Measurements from ENCODE around the gene DCLK2. TPM values are rescaled to one million over a fixed set of nuclear protein-coding genes. Genes with fewer than 3 reads are reported as not detected.
A peak's percentile ranks its signal among the peaks of the same experiment; 100 is the strongest.

The DCLK2 gene
- total RNA-seq, 2 experiments from 2014 or later, result 0.07 TPM; not detected in 1

GRCh38 chr4:150135134-150135772 lies 57.0 kb downstream of the DCLK2 start:
- ATAC-seq (no peak), DNase-seq (no peak)
- no peak overlapping the region for H3K4me3 Mint-ChIP-seq
- CTCF ChIA-PET, result no interaction called here
- no peaks in the 10 kb centered on the region for H3K36me3 Mint-ChIP-seq
- peaks cover 36% of the 10 kb centered on the region for H3K27me3 Mint-ChIP-seq
- H3K9me3 Mint-ChIP-seq (ENCODE audit: low read depth), result no peaks in the 10 kb centered on the region
- no peak overlapping the region for H3K27ac Mint-ChIP-seq
- H3K4me1 Mint-ChIP-seq, result peaks cover 7% of the 10 kb centered on the region

GRCh38 chr4:150136036-150136435 lies 57.8 kb downstream of the DCLK2 start:
- H3K4me3 Mint-ChIP-seq, result no peak overlapping the region
- CTCF ChIA-PET, result no interaction called here
- H3K4me1 Mint-ChIP-seq, result peaks cover 10% of the 10 kb centered on the region
- DNase-seq, result no peak
- no peak overlapping the region for H3K27ac Mint-ChIP-seq
- ATAC-seq, result no peak
- no peaks in the 10 kb centered on the region for H3K9me3 Mint-ChIP-seq (ENCODE audit: low read depth)
- H3K27me3 Mint-ChIP-seq, result peaks cover 32% of the 10 kb centered on the region
- no peaks in the 10 kb centered on the region for H3K36me3 Mint-ChIP-seq

- Mint-ChIP-seq H3K27me3 (peaks cover 36% of the 10 kb centered on the region), H3K36me3 (no peaks in the 10 kb centered on the region), H3K9me3 (ENCODE audit: low read depth) (no peaks in the 10 kb centered on the region), H3K4me1 (peaks cover 14% of the 10 kb centered on the region), H3K27ac (no peak overlapping the region), H3K4me3 (no peak overlapping the region)
- ATAC-seq (no peak), DNase-seq (no peak)
- CTCF ChIA-PET, result no interaction called here
Observed at GRCh38 chr4:150136481-150136880, 58.2 kb downstream of the DCLK2 start.

DNA sequence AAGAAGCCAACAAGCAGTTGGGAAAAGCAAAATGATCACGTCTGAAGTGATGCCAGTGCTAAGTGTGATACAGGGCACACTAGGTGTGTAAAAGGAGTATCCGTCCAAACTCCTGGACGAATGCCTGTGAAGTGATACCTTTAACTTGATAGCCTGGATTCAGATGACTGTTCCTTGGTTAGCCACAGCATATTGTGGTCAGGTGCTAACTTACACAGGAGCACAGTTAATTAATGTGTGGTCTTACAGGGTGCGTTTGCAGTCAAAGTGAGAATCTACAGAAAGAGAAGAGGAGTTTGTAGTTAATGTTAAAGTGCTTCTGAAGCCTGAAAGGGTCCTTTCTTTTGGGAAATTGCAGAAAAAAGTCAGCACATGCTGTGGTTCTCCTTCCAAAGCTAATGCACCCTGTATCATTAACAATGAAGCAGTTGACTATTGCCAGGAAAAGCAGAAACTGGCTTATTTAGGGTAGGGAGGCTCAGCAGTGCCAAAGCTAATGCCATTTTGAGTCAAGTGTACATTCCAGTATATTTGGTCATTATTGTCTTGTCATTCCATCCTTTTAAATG lies 61.1 kb downstream of the DCLK2 start:
- H3K4me3 Mint-ChIP-seq, result no peak overlapping the region
- H3K27ac Mint-ChIP-seq, result no peak overlapping the region
- no peaks in the 10 kb centered on the region for H3K9me3 Mint-ChIP-seq (ENCODE audit: low read depth)
- peaks cover 24% of the 10 kb centered on the region for H3K27me3 Mint-ChIP-seq
- peak; percentile 20 for ATAC-seq
- H3K4me1 Mint-ChIP-seq, result peaks cover 15% of the 10 kb centered on the region
- peak; percentile 45 for DNase-seq
- CTCF ChIA-PET, result no interaction called here
- H3K36me3 Mint-ChIP-seq, result peaks cover 1% of the 10 kb centered on the region

DNA sequence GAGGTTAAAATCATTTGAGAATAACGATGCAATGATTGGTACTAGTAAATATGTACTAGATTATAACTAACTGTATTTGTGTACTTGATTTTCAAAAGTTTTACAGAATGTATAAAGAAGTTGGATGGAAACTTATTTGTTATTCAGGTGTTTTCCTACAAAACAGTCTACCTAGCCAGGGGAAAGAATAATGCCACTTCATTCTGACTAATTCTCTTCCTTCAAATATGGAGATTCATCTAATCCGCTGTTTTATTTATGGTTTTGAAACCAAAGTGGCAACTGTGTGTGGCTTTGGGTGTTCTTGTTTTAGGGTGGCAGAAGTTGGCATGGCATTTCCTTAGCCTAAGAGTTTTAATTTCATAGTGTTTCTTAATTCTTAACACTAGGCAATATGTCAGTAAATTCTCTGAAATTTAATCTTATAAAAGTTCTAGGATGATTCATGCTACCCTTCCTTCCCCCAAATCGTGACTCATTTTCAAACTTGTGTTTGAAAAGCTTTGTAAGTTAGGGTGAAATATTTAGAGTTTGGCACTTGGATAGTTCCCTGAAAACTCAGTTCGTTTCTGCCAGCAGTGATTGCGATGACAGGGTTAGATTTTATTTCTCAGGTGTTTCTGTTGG lies 62.6 kb downstream of the DCLK2 start:
- CTCF ChIA-PET, result no interaction called here
- no peak overlapping the region for H3K4me3 Mint-ChIP-seq
- H3K4me1 Mint-ChIP-seq, result peaks cover 15% of the 10 kb centered on the region
- DNase-seq (no peak), ATAC-seq (no peak)
- peaks cover 14% of the 10 kb centered on the region for H3K27me3 Mint-ChIP-seq
- H3K36me3 Mint-ChIP-seq, result peaks cover 1% of the 10 kb centered on the region
- H3K9me3 Mint-ChIP-seq (ENCODE audit: low read depth), result no peaks in the 10 kb centered on the region
- no peak overlapping the region for H3K27ac Mint-ChIP-seq

DNA sequence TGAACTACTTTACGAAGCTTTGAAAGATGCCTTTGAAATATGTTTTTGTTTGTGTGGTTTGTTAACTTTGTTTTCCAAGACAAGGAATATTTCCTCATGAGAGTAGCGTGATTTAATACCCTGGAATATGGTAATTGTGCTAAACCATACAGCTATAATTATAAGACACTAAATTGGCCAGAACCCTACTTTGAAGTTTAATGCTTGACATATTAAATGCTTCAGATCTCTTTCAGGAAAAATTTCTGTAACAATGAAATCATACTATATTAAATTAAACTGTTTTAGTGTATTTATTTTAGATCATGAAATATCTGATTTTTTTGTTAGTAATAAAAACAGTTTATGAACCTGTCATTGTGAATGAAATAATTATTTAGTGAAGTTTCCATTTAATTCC lies 63.5 kb downstream of the DCLK2 start:
- DNase-seq (no peak), ATAC-seq (no peak)
- CTCF ChIA-PET, result no interaction called here
- no peaks in the 10 kb centered on the region for H3K9me3 Mint-ChIP-seq (ENCODE audit: low read depth)
- H3K27ac Mint-ChIP-seq, result no peak overlapping the region
- peaks cover 10% of the 10 kb centered on the region for H3K27me3 Mint-ChIP-seq
- no peak overlapping the region for H3K4me3 Mint-ChIP-seq
- H3K4me1 Mint-ChIP-seq, result peaks cover 11% of the 10 kb centered on the region
- peaks cover 1% of the 10 kb centered on the region for H3K36me3 Mint-ChIP-seq

DNA sequence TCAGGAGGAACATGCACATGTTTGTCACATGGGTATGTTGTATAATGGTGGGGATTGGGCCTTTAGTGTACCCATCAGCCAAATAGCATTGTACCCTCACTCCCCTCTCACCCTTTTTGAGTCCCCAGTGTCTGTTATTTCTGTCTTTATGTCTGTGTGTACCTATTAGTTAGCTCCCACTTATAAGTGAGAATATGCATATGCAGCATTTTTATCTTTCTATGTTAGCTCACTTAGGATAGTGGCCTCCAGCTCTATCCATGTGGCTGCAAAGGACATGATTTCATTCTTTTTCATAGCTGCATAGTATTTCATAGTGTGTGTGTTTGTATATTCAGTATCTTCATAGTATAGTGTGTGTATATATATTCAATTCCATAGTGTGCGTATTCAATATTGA lies 64.6 kb downstream of the DCLK2 start:
- Mint-ChIP-seq H3K27me3 (peaks cover 11% of the 10 kb centered on the region), H3K4me1 (peaks cover 11% of the 10 kb centered on the region), H3K36me3 (peaks cover 1% of the 10 kb centered on the region), H3K9me3 (ENCODE audit: low read depth) (no peaks in the 10 kb centered on the region), H3K4me3 (no peak overlapping the region), H3K27ac (no peak overlapping the region)
- ATAC-seq, result no peak
- CTCF ChIA-PET, result no interaction called here
- no peak for DNase-seq

GRCh38 chr4:150145090-150145945 lies 67.1 kb downstream of the DCLK2 start:
- ATAC-seq (no peak), DNase-seq (no peak)
- no peaks in the 10 kb centered on the region for H3K9me3 Mint-ChIP-seq (ENCODE audit: low read depth)
- CTCF ChIA-PET, result no interaction called here
- no peak overlapping the region for H3K27ac Mint-ChIP-seq
- H3K27me3 Mint-ChIP-seq, result peaks cover 22% of the 10 kb centered on the region
- H3K4me1 Mint-ChIP-seq, result peaks cover 8% of the 10 kb centered on the region
- H3K4me3 Mint-ChIP-seq, result no peak overlapping the region
- peaks cover 1% of the 10 kb centered on the region for H3K36me3 Mint-ChIP-seq

GRCh38 chr4:150145946-150146340 lies 67.7 kb downstream of the DCLK2 start:
- CTCF ChIA-PET, result no interaction called here
- DNase-seq (no peak), ATAC-seq (no peak)
- peaks cover 22% of the 10 kb centered on the region for H3K27me3 Mint-ChIP-seq
- peaks cover 1% of the 10 kb centered on the region for H3K36me3 Mint-ChIP-seq
- H3K4me1 Mint-ChIP-seq, result peaks cover 6% of the 10 kb centered on the region
- no peaks in the 10 kb centered on the region for H3K9me3 Mint-ChIP-seq (ENCODE audit: low read depth)
- no peak overlapping the region for H3K27ac Mint-ChIP-seq
- no peak overlapping the region for H3K4me3 Mint-ChIP-seq

DNA sequence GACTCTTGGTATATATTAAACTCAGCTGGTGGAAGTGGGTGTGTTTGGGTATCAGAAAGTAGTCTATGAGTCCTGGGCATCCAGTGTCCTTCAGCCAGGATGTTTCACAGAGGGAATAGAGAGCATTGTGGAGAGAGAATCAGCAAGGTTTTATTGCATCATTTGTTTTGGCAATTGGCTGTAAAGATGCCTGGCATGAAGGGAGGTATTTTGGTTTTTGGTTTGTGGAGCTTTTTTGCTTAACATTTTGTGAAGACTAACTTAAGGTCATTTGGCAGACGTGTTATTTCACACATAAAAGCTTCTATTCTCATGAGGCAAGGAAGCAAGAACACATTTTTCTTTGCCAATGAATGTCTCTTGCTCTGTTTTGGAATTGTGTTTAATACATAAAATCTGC lies 71.1 kb downstream of the DCLK2 start:
- ATAC-seq (no peak), DNase-seq (no peak)
- Mint-ChIP-seq H3K4me1 (no peaks in the 10 kb centered on the region), H3K9me3 (ENCODE audit: low read depth) (no peaks in the 10 kb centered on the region), H3K27ac (no peak overlapping the region), H3K4me3 (no peak overlapping the region), H3K27me3 (peaks cover 17% of the 10 kb centered on the region), H3K36me3 (no peaks in the 10 kb centered on the region)
- CTCF ChIA-PET, result no interaction called here

DNA sequence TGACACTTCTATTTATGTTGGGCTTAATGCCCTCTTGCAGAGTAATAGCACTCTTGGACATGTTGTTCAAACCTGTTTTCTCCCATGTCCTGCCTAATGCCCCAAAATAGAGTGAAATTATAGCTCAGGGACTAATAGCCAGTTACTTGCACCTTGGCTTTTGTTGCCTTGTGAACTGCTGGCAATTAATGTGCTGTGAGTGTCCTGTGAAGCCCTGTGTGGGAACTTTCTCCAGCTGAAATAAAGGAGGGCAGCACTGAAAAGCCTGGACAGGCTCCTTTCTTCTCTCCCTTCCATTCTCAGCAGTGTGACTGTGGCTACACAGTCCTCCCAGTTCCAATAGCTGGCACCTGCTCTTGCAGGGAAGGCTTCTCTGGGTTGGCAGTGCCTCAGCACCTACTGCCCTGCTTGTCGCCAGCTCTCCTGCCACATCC lies 72.4 kb downstream of the DCLK2 start:
- no peak overlapping the region for H3K4me3 Mint-ChIP-seq
- CTCF ChIA-PET, result no interaction called here
- peaks cover 14% of the 10 kb centered on the region for H3K27me3 Mint-ChIP-seq
- no peaks in the 10 kb centered on the region for H3K36me3 Mint-ChIP-seq
- H3K9me3 Mint-ChIP-seq (ENCODE audit: low read depth), result no peaks in the 10 kb centered on the region
- no peak overlapping the region for H3K27ac Mint-ChIP-seq
- no peak for ATAC-seq
- no peaks in the 10 kb centered on the region for H3K4me1 Mint-ChIP-seq
- no peak for DNase-seq

DNA sequence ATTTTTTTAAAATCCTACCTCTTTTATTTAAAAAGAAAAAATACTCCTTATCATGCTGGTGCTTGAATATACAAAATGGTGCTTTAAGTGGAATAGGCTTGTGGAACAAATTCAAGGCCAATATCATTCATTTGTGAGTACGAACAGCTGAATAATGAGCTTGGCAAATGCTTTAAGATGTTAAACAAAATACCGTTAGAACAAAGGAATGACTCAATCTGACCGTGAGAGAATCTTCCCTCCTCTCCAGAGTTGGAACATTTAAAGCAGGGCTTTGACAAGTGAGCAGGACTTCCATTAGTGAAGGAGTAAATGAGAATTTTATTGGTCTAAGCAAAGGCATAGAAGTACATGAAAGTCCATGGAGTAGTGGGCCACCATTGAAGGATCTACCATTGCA lies 74.5 kb downstream of the DCLK2 start:
- CTCF ChIA-PET, result no interaction called here
- no peak for ATAC-seq
- no peaks in the 10 kb centered on the region for H3K4me1 Mint-ChIP-seq
- peaks cover 11% of the 10 kb centered on the region for H3K27me3 Mint-ChIP-seq
- no peak overlapping the region for H3K27ac Mint-ChIP-seq
- no peaks in the 10 kb centered on the region for H3K9me3 Mint-ChIP-seq (ENCODE audit: low read depth)
- no peaks in the 10 kb centered on the region for H3K36me3 Mint-ChIP-seq
- H3K4me3 Mint-ChIP-seq, result no peak overlapping the region
- no peak for DNase-seq

- Mint-ChIP-seq H3K36me3 (no peaks in the 10 kb centered on the region), H3K4me3 (no peak overlapping the region), H3K27me3 (peaks cover 2% of the 10 kb centered on the region), H3K27ac (no peak overlapping the region), H3K4me1 (no peaks in the 10 kb centered on the region), H3K9me3 (ENCODE audit: low read depth) (no peaks in the 10 kb centered on the region)
- DNase-seq (no peak), ATAC-seq (no peak)
- CTCF ChIA-PET, result no interaction called here
Observed at GRCh38 chr4:150155391-150155790, 77.1 kb downstream of the DCLK2 start.

DNA sequence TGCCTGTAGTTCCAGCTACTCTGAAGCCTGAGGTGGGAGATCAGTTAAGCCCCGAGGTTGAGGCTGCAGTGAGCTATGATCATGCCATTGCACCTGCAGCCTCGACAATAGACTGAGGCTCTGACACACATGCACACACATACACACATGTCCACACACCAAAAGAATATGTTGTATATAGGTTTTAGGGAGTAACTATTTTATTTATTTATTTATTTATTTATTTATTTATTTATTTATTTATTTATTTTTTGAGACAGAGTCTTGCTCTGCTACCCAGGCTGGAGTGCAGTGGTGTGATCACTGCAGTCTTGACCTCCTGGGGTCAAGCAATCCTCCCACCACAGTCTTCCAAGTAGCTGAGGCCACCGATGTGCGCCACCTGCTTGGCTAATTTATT lies 78.3 kb downstream of the DCLK2 start:
- Mint-ChIP-seq H3K27me3 (peaks cover 2% of the 10 kb centered on the region), H3K36me3 (no peaks in the 10 kb centered on the region), H3K27ac (no peak overlapping the region), H3K4me1 (no peaks in the 10 kb centered on the region), H3K4me3 (no peak overlapping the region), H3K9me3 (ENCODE audit: low read depth) (no peaks in the 10 kb centered on the region)
- ATAC-seq, result no peak
- CTCF ChIA-PET, result no interaction called here
- DNase-seq, result no peak

All from activated CD8-positive, alpha-beta memory T cell treated with anti-CD3 and anti-CD28 coated beads, Interleukin-2, amount 10 ng/mL, durations not matched to agents 7 days and 5 days (primary cell).